OCI-LY3 (cell line): Measurements from ENCODE around the gene MIER1.

Source experiments
- H2AFZ ChIP-seq: fragments of 200-600, 300-600 bp; shearing (Covaris generic); 2 replicates; pipeline ENCODE4 v1.6.0; 2014; ENCODE audit warnings: antibody characterized with exemption, low read depth, low read length
- H3K27ac ChIP-seq: fragments of 200-600, 300-600 bp; sonication (generic); 2 replicates; pipeline ENCODE4 v1.5.1; 2014; ENCODE audit warnings: mild to moderate bottlenecking, low read length, moderate library complexity, mixed read lengths
- H3K27me3 ChIP-seq: fragments of 200-600, 300-600 bp; sonication (generic); 2 replicates; pipeline ENCODE4 v1.6.1; 2014; ENCODE audit warnings: low read depth, low read length, mixed read lengths
- H3K36me3 ChIP-seq: fragments of 200-600, 300-600 bp; sonication (generic); replicated peaks from 2 replicates; pipeline ENCODE3; 2014; ENCODE audit warnings: low read depth, low read length, mixed read lengths
- H3K4me1 ChIP-seq: fragments of 300-600, 200-600 bp; sonication (generic); 2 replicates; pipeline ENCODE4 v1.6.1; 2014; ENCODE audit warnings: low read length, mixed read lengths
- H3K4me2 ChIP-seq: fragments of 200-600, 300-600 bp; sonication (generic); 2 replicates; pipeline ENCODE4 v1.6.1; 2014; ENCODE audit warnings: low read length, mixed read lengths
- H3K4me3 ChIP-seq: fragments of 300-600, 200-600 bp; sonication (generic); 2 replicates; pipeline ENCODE4 v1.5.1; 2014; ENCODE audit warnings: antibody characterized with exemption, mild to moderate bottlenecking, low read length, moderate library complexity
- H3K79me2 ChIP-seq: fragments of 300-600, 200-600 bp; shearing (Covaris generic); 2 replicates; pipeline ENCODE4 v1.6.1; 2014; ENCODE audit warnings: mild to moderate bottlenecking, low read length, mixed read lengths
- H3K9ac ChIP-seq: fragments of 300-600, 200-600 bp; shearing (Covaris generic); 2 replicates; pipeline ENCODE4 v1.6.0; 2014; ENCODE audit warnings: mild to moderate bottlenecking, low read length, moderate library complexity
- H3K9me3 ChIP-seq: fragments of 200-600, 300-600 bp; shearing (Covaris generic); 2 replicates; pipeline ENCODE4 v1.6.1; 2014; ENCODE audit warnings: low read length, mixed read lengths; ENCODE audit not compliant: insufficient read depth
- H4K20me1 ChIP-seq: fragments of 200-600, 300-600 bp; sonication (generic); 2 replicates; pipeline ENCODE4 v1.6.1; 2016; ENCODE audit warnings: low read length, mixed read lengths; ENCODE audit not compliant: insufficient read depth
- CTCF ChIP-seq: fragments of 200-600, 300-600 bp; sonication (generic); IDR thresholded peaks from 2 replicates; pipeline ENCODE4 v1.5.1; 2014; ENCODE audit warnings: antibody characterized with exemption, low read length, low read depth
- EZH2phosphoT487 ChIP-seq: fragments of 200-600 bp; shearing (Covaris generic); IDR thresholded peaks from 2 replicates; pipeline ENCODE4 v1.6.1; 2018; ENCODE audit warnings: antibody characterized with exemption, mixed run types, low read depth

The MIER1 gene

GRCh38 chr1:66996018-66996682 lies 71.4 kb downstream of the MIER1 start:
- no peaks in the 10 kb centered on the region for H3K36me3 ChIP-seq
- H4K20me1 ChIP-seq: no peaks in the 10 kb centered on the region
- H3K4me1 ChIP-seq: peaks cover 5% of the 10 kb centered on the region
- H3K9ac ChIP-seq: peak overlapping the region; percentile 22; the same call in 1 of the 2 replicates
- TF ChIP-seq EZH2phosphoT487 (no peak), CTCF (peak; percentile 79)
- no peaks in the 10 kb centered on the region for H3K9me3 ChIP-seq
- H3K4me2 ChIP-seq: peak overlapping the region; percentile 78
- peak overlapping the region; percentile 70; the same call in 1 of the 2 replicates for H2AFZ ChIP-seq
- H3K27ac ChIP-seq: no peak overlapping the region
- H3K79me2 ChIP-seq: no peaks in the 10 kb centered on the region
- H3K27me3 ChIP-seq: no peaks in the 10 kb centered on the region
- peak overlapping the region; percentile 47 for H3K4me3 ChIP-seq

- no peak overlapping the region for H3K27ac ChIP-seq
- no peaks in the 10 kb centered on the region for H3K36me3 ChIP-seq
- no peak overlapping the region for H3K4me3 ChIP-seq
- no peaks in the 10 kb centered on the region for H4K20me1 ChIP-seq
- no peaks in the 10 kb centered on the region for H3K27me3 ChIP-seq
- TF ChIP-seq CTCF (no peak), EZH2phosphoT487 (no peak)
- H3K9me3 ChIP-seq: no peaks in the 10 kb centered on the region
- no peaks in the 10 kb centered on the region for H3K79me2 ChIP-seq
- no peak overlapping the region for H3K4me2 ChIP-seq
- H2AFZ ChIP-seq: no peak overlapping the region
- H3K9ac ChIP-seq: no peak overlapping the region
- peaks cover 5% of the 10 kb centered on the region for H3K4me1 ChIP-seq
These were observed 74.2 kb downstream of the MIER1 start for GRCh38 chr1:66998972-66999371.

- Histone ChIP-seq H2AFZ (no peak overlapping the region), H3K36me3 (no peaks in the 10 kb centered on the region), H3K9ac (no peak overlapping the region), H3K4me3 (no peak overlapping the region), H3K9me3 (no peaks in the 10 kb centered on the region), H3K79me2 (no peaks in the 10 kb centered on the region), H3K27me3 (no peaks in the 10 kb centered on the region), H4K20me1 (no peaks in the 10 kb centered on the region), H3K27ac (no peak overlapping the region), H3K4me1 (peaks cover 5% of the 10 kb centered on the region), H3K4me2 (no peak overlapping the region)
- TF ChIP-seq EZH2phosphoT487 (no peak), CTCF (no peak)
These were observed 75.0 kb downstream of the MIER1 start for GRCh38 chr1:66999640-67000400.

GRCh38 chr1:67001682-67002425 lies 77.1 kb downstream of the MIER1 start:
- Histone ChIP-seq H3K27me3 (no peaks in the 10 kb centered on the region), H4K20me1 (no peaks in the 10 kb centered on the region), H3K4me1 (no peaks in the 10 kb centered on the region), H2AFZ (no peak overlapping the region), H3K4me2 (no peak overlapping the region), H3K4me3 (no peak overlapping the region), H3K9me3 (no peaks in the 10 kb centered on the region), H3K27ac (no peak overlapping the region), H3K36me3 (no peaks in the 10 kb centered on the region), H3K79me2 (no peaks in the 10 kb centered on the region), H3K9ac (no peak overlapping the region)
- TF ChIP-seq EZH2phosphoT487 (no peak), CTCF (no peak)
